AG09319 (cell line): ENCODE data around the gene WNT5B.
"Not testable (repeated sequence)": the region's sequence is repeated elsewhere in the genome, so short reads cannot be mapped to it uniquely, and the experiment has no call there.

ENCODE experiments used
- DNase-seq: peaks from one replicate; pipeline ENCODE4 v3.0.0-alpha.2; 2010; ENCODE audit warnings: low read depth; ENCODE audit errors: extremely low read depth
- TF ChIP-seq, protein P1 (sequence below): IDR thresholded peaks from 2 replicates; pipeline ENCODE4 v1.5.1; 2011; ENCODE audit warnings: low read depth, mild to moderate bottlenecking, inconsistent platforms, low read length, moderate library complexity

WNT5B gene

GRCh38 chr12:1692895-1693610 lies 64.0 kb downstream of the WNT5B start:
- DNase-seq, result no peak
- TF ChIP-seq, protein P1, sequence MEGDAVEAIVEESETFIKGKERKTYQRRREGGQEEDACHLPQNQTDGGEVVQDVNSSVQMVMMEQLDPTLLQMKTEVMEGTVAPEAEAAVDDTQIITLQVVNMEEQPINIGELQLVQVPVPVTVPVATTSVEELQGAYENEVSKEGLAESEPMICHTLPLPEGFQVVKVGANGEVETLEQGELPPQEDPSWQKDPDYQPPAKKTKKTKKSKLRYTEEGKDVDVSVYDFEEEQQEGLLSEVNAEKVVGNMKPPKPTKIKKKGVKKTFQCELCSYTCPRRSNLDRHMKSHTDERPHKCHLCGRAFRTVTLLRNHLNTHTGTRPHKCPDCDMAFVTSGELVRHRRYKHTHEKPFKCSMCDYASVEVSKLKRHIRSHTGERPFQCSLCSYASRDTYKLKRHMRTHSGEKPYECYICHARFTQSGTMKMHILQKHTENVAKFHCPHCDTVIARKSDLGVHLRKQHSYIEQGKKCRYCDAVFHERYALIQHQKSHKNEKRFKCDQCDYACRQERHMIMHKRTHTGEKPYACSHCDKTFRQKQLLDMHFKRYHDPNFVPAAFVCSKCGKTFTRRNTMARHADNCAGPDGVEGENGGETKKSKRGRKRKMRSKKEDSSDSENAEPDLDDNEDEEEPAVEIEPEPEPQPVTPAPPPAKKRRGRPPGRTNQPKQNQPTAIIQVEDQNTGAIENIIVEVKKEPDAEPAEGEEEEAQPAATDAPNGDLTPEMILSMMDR, result no peak

- DNase-seq, result not testable (repeated sequence)
Observed at GRCh38 chr12:1695097-1695496, 66.1 kb downstream of the WNT5B start.

- TF ChIP-seq, protein P1, result no peak
- no peak for DNase-seq
Observed at GRCh38 chr12:1695886-1696670, 67.0 kb downstream of the WNT5B start.

DNA sequence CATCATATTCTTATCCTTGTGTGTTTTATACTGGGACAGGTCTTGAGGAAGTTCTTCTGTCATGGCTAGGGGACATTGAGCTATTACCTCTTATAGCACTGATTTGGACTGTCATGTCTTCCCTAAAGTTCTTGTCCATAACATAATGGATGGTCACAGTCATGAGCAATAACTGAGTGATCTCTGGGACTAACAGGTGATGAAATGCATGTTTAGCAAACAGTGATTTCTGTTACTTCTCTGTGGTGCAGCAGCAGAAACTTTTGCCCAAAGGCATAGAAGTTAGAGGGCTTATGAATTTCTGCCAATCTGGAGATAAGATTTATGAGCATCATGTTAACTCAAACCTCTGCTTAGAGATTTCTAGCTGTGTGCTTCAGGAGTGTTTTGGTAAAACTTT lies 67.8 kb downstream of the WNT5B start:
- TF ChIP-seq, protein P1, result no peak
- no peak for DNase-seq
